GM06990 (cell line): ENCODE data around the gene PCLO.

ENCODE experiments used
- DNase-seq: peaks from one replicate; pipeline ENCODE4 v3.0.0-alpha.2; 2011; ENCODE audit not compliant: insufficient read length; ENCODE audit errors: extremely low read depth
- H3K27me3 ChIP-seq: replicated peaks from 2 replicates; pipeline ENCODE4 v1.6.0; 2011; ENCODE audit warnings: low read length; ENCODE audit not compliant: control insufficient read depth, insufficient read depth
- H3K36me3 ChIP-seq: 2 replicates; pipeline ENCODE4 v1.5.1; 2011; ENCODE audit warnings: low read length; ENCODE audit not compliant: control insufficient read depth, insufficient read depth
- H3K4me3 ChIP-seq: replicated peaks from 2 replicates; pipeline ENCODE4 v1.5.1; 2011; ENCODE audit warnings: low read depth, mild to moderate bottlenecking, control low read depth, low read length
- TF ChIP-seq, protein P1 (sequence below): IDR thresholded peaks from 2 replicates; pipeline ENCODE4 v1.5.1; 2011; ENCODE audit warnings: low read length, control low read depth, mild to moderate bottlenecking, inconsistent platforms; ENCODE audit not compliant: insufficient read depth, poor library complexity, severe bottlenecking

PCLO gene

DNA sequence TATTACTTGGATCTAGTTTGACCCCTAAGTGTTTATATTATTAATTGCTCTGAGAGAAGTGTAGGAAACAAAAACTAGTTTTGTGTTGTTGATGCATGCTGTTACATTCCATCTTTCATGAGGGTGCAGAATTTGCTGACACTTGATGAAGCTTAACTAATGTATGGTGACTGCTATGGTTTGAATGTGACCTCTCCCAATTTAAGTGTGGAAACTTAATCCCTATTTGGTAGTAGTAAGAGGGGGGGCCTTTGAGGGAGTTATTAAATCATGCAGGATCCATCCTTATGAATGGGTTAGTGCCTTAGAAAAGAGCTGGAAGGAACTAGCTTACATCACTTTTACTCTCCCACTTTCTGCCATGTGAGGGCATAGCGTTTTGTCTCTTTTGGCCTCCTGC lies 142.5 kb downstream of the PCLO start:
- Histone ChIP-seq H3K27me3 (no peaks in the 10 kb centered on the region), H3K4me3 (no peak overlapping the region), H3K36me3 (no peaks in the 10 kb centered on the region)
- DNase-seq: no peak
- TF ChIP-seq, protein P1, sequence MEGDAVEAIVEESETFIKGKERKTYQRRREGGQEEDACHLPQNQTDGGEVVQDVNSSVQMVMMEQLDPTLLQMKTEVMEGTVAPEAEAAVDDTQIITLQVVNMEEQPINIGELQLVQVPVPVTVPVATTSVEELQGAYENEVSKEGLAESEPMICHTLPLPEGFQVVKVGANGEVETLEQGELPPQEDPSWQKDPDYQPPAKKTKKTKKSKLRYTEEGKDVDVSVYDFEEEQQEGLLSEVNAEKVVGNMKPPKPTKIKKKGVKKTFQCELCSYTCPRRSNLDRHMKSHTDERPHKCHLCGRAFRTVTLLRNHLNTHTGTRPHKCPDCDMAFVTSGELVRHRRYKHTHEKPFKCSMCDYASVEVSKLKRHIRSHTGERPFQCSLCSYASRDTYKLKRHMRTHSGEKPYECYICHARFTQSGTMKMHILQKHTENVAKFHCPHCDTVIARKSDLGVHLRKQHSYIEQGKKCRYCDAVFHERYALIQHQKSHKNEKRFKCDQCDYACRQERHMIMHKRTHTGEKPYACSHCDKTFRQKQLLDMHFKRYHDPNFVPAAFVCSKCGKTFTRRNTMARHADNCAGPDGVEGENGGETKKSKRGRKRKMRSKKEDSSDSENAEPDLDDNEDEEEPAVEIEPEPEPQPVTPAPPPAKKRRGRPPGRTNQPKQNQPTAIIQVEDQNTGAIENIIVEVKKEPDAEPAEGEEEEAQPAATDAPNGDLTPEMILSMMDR: no peak

DNA sequence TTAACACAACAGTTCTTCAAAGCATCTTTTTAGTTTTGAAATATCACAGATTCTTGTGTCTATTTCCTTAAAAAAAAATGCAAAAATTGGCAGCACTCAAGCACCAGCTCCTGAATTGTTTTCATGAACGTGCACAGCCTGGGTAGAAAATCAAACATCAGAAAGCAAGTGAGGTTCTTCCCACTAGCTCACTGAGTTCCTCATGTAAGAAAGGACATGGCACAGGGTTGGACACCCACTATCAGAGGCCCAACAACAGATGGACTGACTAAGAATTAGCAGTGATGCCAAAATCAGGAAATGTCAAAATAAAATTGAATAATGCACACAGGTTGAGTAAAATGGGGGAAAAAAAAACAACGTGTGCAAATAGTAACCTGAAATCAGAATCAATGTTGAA lies 146.8 kb downstream of the PCLO start:
- TF ChIP-seq, protein P1: no peak
- Histone ChIP-seq H3K4me3 (no peak overlapping the region), H3K27me3 (no peaks in the 10 kb centered on the region), H3K36me3 (no peaks in the 10 kb centered on the region)
- DNase-seq: no peak

DNA sequence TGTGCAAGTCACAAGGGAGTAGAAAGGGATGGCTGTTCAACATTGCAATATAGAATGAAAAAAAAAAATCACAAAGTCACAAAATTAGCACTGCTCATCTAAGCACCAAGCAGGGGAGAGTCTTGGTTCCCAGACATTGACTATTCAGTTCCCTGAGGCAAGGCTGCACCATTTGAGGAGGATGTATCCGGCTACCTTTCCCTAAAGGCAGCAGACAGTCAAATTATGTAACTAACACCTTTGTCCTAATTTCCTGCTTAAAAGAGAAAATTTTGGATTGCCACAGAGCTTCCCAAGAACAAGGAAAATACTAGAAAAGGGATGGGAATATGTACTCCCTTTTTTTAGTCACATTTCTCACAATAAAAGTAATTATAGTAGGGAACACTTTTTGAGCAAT lies 148.1 kb downstream of the PCLO start:
- no peaks in the 10 kb centered on the region for H3K27me3 ChIP-seq
- TF ChIP-seq, protein P1: no peak
- no peak for DNase-seq

DNA sequence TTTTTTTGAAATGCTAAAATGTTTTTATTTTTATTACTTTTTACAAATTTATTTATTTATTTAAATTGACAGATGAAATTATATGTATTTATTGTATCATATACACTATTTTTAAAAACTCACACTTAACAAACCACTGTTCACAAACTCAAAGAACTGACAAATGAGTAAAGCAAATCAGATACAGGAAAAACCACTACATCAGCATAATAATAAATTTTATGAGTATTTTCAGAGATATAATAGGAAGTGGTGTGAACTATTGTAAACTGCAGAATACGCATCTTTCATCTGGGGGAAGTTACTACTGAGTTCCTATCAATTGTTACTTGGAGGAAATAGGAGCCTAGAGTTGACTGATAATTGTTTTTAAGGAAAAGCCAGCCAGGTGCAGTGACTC lies 150.7 kb downstream of the PCLO start:
- no peaks in the 10 kb centered on the region for H3K27me3 ChIP-seq
- no peak for DNase-seq
- TF ChIP-seq, protein P1: no peak
- H3K4me3 ChIP-seq: no peak overlapping the region
- H3K36me3 ChIP-seq: no peaks in the 10 kb centered on the region

More for the DNA sequence above, 148.1 kb downstream of the PCLO start:
- no peaks in the 10 kb centered on the region for H3K36me3 ChIP-seq
- H3K4me3 ChIP-seq: no peak overlapping the region

DNA sequence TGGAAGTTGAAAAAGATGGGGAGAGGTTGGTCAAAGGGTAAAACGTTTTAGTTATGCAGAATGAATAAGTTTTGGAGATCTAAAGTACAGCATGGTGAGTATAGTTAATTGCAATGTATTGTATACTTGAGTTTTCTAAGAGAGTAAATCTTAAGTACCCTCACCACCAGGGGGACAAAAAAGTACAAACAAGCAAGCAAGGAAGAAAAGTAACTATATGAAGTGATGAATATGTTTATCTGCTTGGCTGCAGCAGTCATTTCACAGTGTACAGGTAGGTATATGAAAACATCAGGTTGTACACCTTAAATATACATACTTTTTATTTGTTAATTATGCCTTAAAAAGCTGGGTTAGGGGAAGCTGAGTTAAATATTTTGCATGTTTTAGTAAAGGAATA lies 157.3 kb downstream of the PCLO start:
- Histone ChIP-seq H3K27me3 (no peaks in the 10 kb centered on the region), H3K36me3 (no peaks in the 10 kb centered on the region), H3K4me3 (no peak overlapping the region)
- TF ChIP-seq, protein P1: peak; percentile 6
- DNase-seq: no peak

DNA sequence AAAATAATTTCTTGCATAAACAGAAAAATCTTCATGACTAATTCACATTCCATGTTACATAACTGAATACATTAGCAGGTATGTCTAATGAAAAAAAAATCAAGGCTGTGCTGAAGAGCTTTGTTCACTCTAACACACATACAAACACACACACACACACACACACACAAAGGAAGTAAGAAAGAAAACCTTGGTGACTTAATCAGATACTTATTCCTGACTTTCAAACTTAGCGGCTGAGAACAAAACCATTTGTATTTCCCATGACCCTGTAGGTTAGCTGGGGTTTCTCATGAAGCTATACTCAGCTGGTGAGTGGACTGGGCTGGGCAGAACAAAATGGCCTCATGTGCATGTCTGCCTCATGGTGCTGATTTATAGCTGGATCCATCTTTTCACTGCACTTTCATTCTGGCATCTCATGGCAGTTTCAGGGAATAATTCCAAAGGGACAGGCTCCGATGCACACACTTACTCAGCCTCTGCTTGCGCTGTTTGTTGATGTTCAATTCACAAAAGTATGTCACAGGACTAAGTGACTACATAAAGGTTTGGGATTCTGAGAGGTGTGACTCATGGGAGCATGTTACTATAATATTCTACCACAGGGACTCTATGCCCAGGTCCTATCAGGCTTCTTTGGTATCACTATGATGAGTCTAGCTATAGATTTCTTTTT lies 161.2 kb downstream of the PCLO start:
- H3K36me3 ChIP-seq: no peaks in the 10 kb centered on the region
- no peak overlapping the region for H3K4me3 ChIP-seq
- DNase-seq: no peak
- TF ChIP-seq, protein P1: no peak
- no peaks in the 10 kb centered on the region for H3K27me3 ChIP-seq
